Nephron (organoid): ENCODE data around the gene SMIM10.
A peak's percentile ranks its signal among the peaks of the same experiment; 100 is the strongest.

Experiments used
- H3K27ac Mint-ChIP-seq, 3 experiments: 2 replicates each; pipeline ENCODE4 v1.8.0; 2020; ENCODE audit warnings: mixed read lengths in 3 of 3, mild to moderate bottlenecking in 2 of 3, moderate library complexity in 1 of 3
- H3K27me3 Mint-ChIP-seq: 2 replicates; pipeline ENCODE4 v1.8.0; 2021; ENCODE audit warnings: low read depth, mild to moderate bottlenecking, moderate library complexity, mixed read lengths
- H3K36me3 Mint-ChIP-seq: 2 replicates; pipeline ENCODE4 v1.8.0; 2020; ENCODE audit warnings: low read depth, mixed read lengths
- H3K4me1 Mint-ChIP-seq: 2 replicates; pipeline ENCODE4 v1.8.0; 2020; ENCODE audit warnings: mixed read lengths
- H3K4me3 Mint-ChIP-seq, 3 experiments: 2 replicates each; pipeline ENCODE4 v1.8.0; 2020; ENCODE audit warnings: mild to moderate bottlenecking in 3 of 3, mixed read lengths in 3 of 3, moderate library complexity in 2 of 3
- H3K9me3 Mint-ChIP-seq: 2 replicates; pipeline ENCODE4 v1.8.0; 2020; ENCODE audit warnings: mixed read lengths
- TF ChIP-seq, protein P1 (sequence below), 3 experiments: fragments of 200-600 bp; sonication (generic); IDR thresholded peaks; one replicate each; pipeline ENCODE4 v1.5.0; 2021; ENCODE audit warnings: antibody characterized with exemption in 3 of 3; ENCODE audit not compliant: unreplicated experiment in 3 of 3

The SMIM10 gene

DNA sequence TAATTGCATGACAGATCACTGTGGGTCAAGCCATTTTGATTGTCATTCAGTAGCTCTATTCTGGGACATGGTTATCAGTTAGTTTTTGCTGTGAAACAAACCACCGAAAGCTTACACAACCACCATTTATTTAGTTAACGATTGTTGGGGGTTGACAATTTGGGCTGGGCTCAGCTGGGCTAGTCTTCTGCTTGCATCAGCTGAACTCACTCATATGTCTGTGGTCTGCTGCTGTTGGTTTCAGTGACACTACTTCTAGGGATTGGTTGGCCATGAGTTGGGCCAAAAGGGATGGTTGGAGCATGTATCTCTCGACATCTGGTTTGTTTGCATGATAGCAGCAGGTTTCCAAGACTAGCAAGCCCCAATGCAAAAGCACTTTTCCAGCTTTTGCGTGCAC is 5.3 kb upstream of the SMIM10 start:
- Mint-ChIP-seq H3K4me1 (no peaks in the 10 kb centered on the region), H3K4me3 (no peak overlapping the region), H3K36me3 (no peaks in the 10 kb centered on the region), H3K27me3 (no peaks in the 10 kb centered on the region), H3K9me3 (peaks cover 8% of the 10 kb centered on the region), H3K27ac (no peak overlapping the region)
- TF ChIP-seq, protein P1, sequence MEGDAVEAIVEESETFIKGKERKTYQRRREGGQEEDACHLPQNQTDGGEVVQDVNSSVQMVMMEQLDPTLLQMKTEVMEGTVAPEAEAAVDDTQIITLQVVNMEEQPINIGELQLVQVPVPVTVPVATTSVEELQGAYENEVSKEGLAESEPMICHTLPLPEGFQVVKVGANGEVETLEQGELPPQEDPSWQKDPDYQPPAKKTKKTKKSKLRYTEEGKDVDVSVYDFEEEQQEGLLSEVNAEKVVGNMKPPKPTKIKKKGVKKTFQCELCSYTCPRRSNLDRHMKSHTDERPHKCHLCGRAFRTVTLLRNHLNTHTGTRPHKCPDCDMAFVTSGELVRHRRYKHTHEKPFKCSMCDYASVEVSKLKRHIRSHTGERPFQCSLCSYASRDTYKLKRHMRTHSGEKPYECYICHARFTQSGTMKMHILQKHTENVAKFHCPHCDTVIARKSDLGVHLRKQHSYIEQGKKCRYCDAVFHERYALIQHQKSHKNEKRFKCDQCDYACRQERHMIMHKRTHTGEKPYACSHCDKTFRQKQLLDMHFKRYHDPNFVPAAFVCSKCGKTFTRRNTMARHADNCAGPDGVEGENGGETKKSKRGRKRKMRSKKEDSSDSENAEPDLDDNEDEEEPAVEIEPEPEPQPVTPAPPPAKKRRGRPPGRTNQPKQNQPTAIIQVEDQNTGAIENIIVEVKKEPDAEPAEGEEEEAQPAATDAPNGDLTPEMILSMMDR (IDR thresholded peaks at IDR 0.05; ENCODE audit: unreplicated experiment in 3 of 3) = no peak

DNA sequence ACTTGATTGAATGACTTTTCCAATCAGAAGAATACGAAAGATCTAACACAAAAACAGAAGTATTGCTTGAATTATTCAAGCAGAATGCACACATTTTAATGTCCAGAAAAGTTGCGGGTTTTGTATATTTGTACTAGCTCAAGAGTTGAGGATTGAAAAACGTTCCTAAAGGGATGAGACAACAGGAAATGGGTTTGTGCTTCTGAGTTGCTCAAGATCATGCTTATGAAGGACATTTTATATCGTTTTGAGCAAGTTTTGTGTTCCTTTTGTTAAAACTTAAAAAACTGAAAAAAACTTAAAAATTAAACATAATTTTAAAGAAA is 353 bp upstream of the SMIM10 start:
- H3K36me3 Mint-ChIP-seq = no peaks in the 10 kb centered on the region
- peak overlapping the region; percentile 31 to 87 (median 40) for H3K4me3 Mint-ChIP-seq
- peak overlapping the region; percentile 0 to 38 (median 3) for H3K27ac Mint-ChIP-seq
- peaks cover 8% of the 10 kb centered on the region for H3K9me3 Mint-ChIP-seq
- no peaks in the 10 kb centered on the region for H3K27me3 Mint-ChIP-seq
- no peaks in the 10 kb centered on the region for H3K4me1 Mint-ChIP-seq
- TF ChIP-seq, protein P1 (IDR thresholded peaks at IDR 0.05; ENCODE audit: unreplicated experiment in 3 of 3) = no peak

DNA sequence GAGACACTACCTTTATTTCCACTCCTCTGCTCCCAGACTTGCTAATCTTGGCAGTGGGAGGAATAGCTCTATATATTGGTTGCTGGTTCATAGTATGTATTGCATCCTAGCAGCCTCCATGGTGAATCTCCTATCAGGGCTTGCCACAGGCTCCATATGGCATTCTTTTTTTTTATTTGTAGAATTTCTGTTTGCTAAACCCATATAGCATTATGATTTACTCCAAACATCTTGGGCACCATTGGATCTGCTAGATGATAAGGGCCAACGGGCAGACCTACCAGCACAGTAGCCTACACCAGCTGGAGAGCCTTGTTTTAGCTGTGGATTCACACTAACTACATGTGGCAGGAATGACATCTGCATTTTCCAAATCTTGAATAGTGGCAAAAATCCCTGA is 6.9 kb downstream of the SMIM10 start:
- Mint-ChIP-seq H3K36me3 (no peaks in the 10 kb centered on the region), H3K27ac (no peak overlapping the region), H3K4me3 (no peak overlapping the region), H3K27me3 (no peaks in the 10 kb centered on the region), H3K9me3 (peaks cover 4% of the 10 kb centered on the region), H3K4me1 (peaks cover 6% of the 10 kb centered on the region)
- TF ChIP-seq, protein P1 (IDR thresholded peaks at IDR 0.05; ENCODE audit: unreplicated experiment in 3 of 3) = no peak

DNA sequence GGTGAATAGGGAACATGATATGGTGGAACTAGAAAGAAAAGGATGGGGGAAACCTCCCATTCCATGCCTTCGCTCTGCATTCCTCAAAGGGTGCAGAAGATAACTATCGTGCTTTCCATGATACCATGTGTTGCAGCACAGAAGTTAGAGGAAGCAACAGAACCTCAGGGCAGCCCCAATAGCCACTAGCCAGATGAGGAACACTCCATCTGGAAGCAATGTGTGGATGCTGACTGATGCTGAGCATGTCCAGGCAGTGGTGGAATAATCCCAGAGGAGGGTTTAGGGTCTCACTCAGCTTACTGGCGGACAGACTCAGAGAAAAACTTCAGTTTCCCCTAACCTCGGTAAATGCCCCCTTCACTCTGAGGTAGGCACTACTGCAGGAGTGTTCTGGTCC is 7.5 kb downstream of the SMIM10 start:
- Mint-ChIP-seq H3K9me3 (peaks cover 4% of the 10 kb centered on the region), H3K36me3 (no peaks in the 10 kb centered on the region), H3K4me3 (no peak overlapping the region), H3K27ac (no peak overlapping the region), H3K27me3 (no peaks in the 10 kb centered on the region), H3K4me1 (peaks cover 6% of the 10 kb centered on the region)
- TF ChIP-seq, protein P1 (IDR thresholded peaks at IDR 0.05; ENCODE audit: unreplicated experiment in 3 of 3) = no peak

DNA sequence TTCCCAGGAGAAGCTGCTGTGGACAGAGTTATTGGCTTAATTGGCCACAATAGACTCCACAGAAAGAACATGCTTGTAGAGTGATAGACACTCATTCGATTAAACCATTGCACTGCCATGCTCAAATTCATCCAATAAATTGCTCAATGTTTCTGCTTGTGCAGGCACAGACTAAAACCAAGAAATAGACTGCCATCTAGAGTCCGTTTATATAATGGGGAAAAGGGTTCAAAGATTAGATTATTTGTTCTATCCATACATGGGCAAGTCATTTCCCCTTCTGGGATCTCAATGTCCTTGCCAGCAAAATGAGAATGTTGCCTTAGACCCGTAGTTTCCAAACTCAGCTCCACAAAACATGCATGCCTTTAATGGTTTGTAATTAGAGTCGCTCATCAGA is 8.7 kb downstream of the SMIM10 start:
- Mint-ChIP-seq H3K9me3 (peaks cover 4% of the 10 kb centered on the region), H3K27me3 (no peaks in the 10 kb centered on the region), H3K36me3 (no peaks in the 10 kb centered on the region), H3K4me3 (no peak overlapping the region), H3K4me1 (peaks cover 6% of the 10 kb centered on the region), H3K27ac (no peak overlapping the region)
- TF ChIP-seq, protein P1 (IDR thresholded peaks at IDR 0.05; ENCODE audit: unreplicated experiment in 3 of 3) = peak; percentile 26 to 44 (median 33)

DNA sequence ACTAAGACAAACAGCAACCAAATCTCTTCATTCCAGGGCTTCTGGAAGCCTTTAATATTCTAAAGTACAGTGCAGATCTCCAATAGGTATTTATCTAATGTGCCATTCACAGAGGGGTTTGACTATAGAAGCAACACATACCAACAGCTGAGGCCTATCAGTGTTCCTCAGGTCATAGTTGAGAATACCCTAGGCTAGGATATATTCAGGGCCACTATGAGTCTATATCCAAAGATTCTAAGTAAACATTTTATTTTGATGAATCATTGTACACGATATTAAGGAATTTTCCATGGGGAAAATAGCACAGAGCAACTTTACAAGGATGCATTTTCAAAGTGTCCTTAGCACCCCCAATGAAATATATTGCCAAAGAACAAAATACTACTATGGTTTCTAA is 9.7 kb downstream of the SMIM10 start:
- TF ChIP-seq, protein P1 (IDR thresholded peaks at IDR 0.05; ENCODE audit: unreplicated experiment in 3 of 3) = no peak
- Mint-ChIP-seq H3K27me3 (no peaks in the 10 kb centered on the region), H3K4me3 (no peak overlapping the region), H3K9me3 (peaks cover 4% of the 10 kb centered on the region), H3K27ac (no peak overlapping the region), H3K4me1 (peaks cover 6% of the 10 kb centered on the region), H3K36me3 (no peaks in the 10 kb centered on the region)
